Mesendoderm (in vitro differentiated cells): Measurements from ENCODE around the gene TBCB.

ENCODE experiments used
- DNase-seq: peaks from one replicate; pipeline ENCODE4 v3.0.0; 2013
- H2AK5ac ChIP-seq: 2 replicates; pipeline ENCODE4 v1.6.1; 2013; ENCODE audit warnings: low read length, inconsistent platforms
- H2BK120ac ChIP-seq: 2 replicates; pipeline ENCODE4 v1.6.1; 2013; ENCODE audit warnings: low read depth, mild to moderate bottlenecking, low read length, moderate library complexity, mixed read lengths
- H2BK15ac ChIP-seq: replicated peaks from 2 replicates; pipeline ENCODE4 v1.6.1; 2013; ENCODE audit warnings: low read depth, mild to moderate bottlenecking, moderate library complexity
- H2BK5ac ChIP-seq: 2 replicates; pipeline ENCODE4 v1.6.1; 2013; ENCODE audit warnings: low read length, inconsistent platforms
- H3K18ac ChIP-seq: 2 replicates; pipeline ENCODE4 v1.6.1; 2013; ENCODE audit warnings: mild to moderate bottlenecking, low read length, mixed read lengths
- H3K23ac ChIP-seq: one replicate; pipeline ENCODE4 v1.6.1; 2013; ENCODE audit warnings: low read length
- H3K27ac ChIP-seq: 2 replicates; pipeline ENCODE4 v1.5.1; 2013; ENCODE audit warnings: low read depth, mild to moderate bottlenecking, inconsistent platforms, low read length, moderate library complexity
- H3K27me3 ChIP-seq: 2 replicates; pipeline ENCODE4 v1.6.1; 2013; ENCODE audit warnings: low read length, control low read depth, mild to moderate bottlenecking, inconsistent platforms; ENCODE audit not compliant: insufficient read depth, poor library complexity
- H3K36me3 ChIP-seq: 2 replicates; pipeline ENCODE4 v1.6.1; 2013; ENCODE audit warnings: low read length, inconsistent platforms; ENCODE audit not compliant: control insufficient read depth, insufficient read depth
- H3K4ac ChIP-seq: one replicate; pipeline ENCODE4 v1.6.1; 2013; ENCODE audit warnings: low read depth, mild to moderate bottlenecking, low read length, moderate library complexity
- H3K4me1 ChIP-seq: 2 replicates; pipeline ENCODE4 v1.6.1; 2013; ENCODE audit warnings: low read depth, low read length, inconsistent platforms; ENCODE audit not compliant: control insufficient read depth
- H3K4me2 ChIP-seq: 2 replicates; pipeline ENCODE4 v1.6.1; 2013; ENCODE audit warnings: low read length
- H3K4me3 ChIP-seq: 2 replicates; pipeline ENCODE4 v1.5.1; 2013; ENCODE audit warnings: mild to moderate bottlenecking, low read length
- H3K56ac ChIP-seq: one replicate; pipeline ENCODE4 v1.6.1; 2013; ENCODE audit warnings: low read length
- H3K79me1 ChIP-seq: 2 replicates; pipeline ENCODE4 v1.6.1; 2013; ENCODE audit warnings: low read length, inconsistent platforms
- H3K79me2 ChIP-seq: 2 replicates; pipeline ENCODE4 v1.6.1; 2013; ENCODE audit warnings: mild to moderate bottlenecking, low read length; ENCODE audit not compliant: control insufficient read depth, insufficient read depth
- H3K9ac ChIP-seq: 2 replicates; pipeline ENCODE4 v1.6.1; 2013; ENCODE audit warnings: low read length, inconsistent platforms
- H4K5ac ChIP-seq: one replicate; pipeline ENCODE4 v1.6.1; 2013; ENCODE audit warnings: low read length
- H4K8ac ChIP-seq: one replicate; pipeline ENCODE4 v1.6.1; 2013; ENCODE audit warnings: low read depth, mild to moderate bottlenecking, control low read depth, low read length, moderate library complexity
- WGBS: extraction: QIAGEN DNeasy Blood & Tissue Kit; methylation state at CpG from one replicate; pipeline ENCODE4 v1.1.7; 2013; ENCODE audit warnings: low lambda C conversion rate, missing lambda C conversion rate; ENCODE audit not compliant: insufficient coverage; ENCODE audit errors: extremely low coverage; 5-methylcytosine and 5-hydroxymethylcytosine counted together

Gene TBCB

GRCh38 chr19:36099166-36099785 is 16.0 kb upstream of the TBCB start:
- H3K23ac ChIP-seq, result no peak overlapping the region
- H3K27ac ChIP-seq, result no peak overlapping the region
- peaks cover 6% of the 10 kb centered on the region for H3K36me3 ChIP-seq
- H3K4me3 ChIP-seq, result no peak overlapping the region
- no peaks in the 10 kb centered on the region for H3K79me1 ChIP-seq
- no peak for DNase-seq
- H3K4me2 ChIP-seq, result no peak overlapping the region
- no peak overlapping the region for H3K18ac ChIP-seq
- no peaks in the 10 kb centered on the region for H3K4me1 ChIP-seq
- H2BK15ac ChIP-seq, result no peak overlapping the region
- H3K79me2 ChIP-seq, result no peaks in the 10 kb centered on the region
- no peaks in the 10 kb centered on the region for H3K27me3 ChIP-seq
- H2BK5ac ChIP-seq, result no peak overlapping the region
- no peak overlapping the region for H4K5ac ChIP-seq
- H3K4ac ChIP-seq, result no peak overlapping the region
- no peak overlapping the region for H4K8ac ChIP-seq
- no CpG with 5 or more reads among the region's 19 CpGs for WGBS
- no peak overlapping the region for H3K9ac ChIP-seq
- H2AK5ac ChIP-seq, result no peak overlapping the region
- H3K56ac ChIP-seq, result no peak overlapping the region
- H2BK120ac ChIP-seq, result no peak overlapping the region

- WGBS, result no CpG with 5 or more reads among the region's 5 CpGs
- H3K23ac ChIP-seq, result no peak overlapping the region
- no peak overlapping the region for H4K5ac ChIP-seq
- no peak overlapping the region for H2BK120ac ChIP-seq
- H3K9ac ChIP-seq, result no peak overlapping the region
- H3K27me3 ChIP-seq, result no peaks in the 10 kb centered on the region
- H3K56ac ChIP-seq, result no peak overlapping the region
- no peak overlapping the region for H3K4ac ChIP-seq
- H4K8ac ChIP-seq, result no peak overlapping the region
- DNase-seq, result no peak
- no peak overlapping the region for H2BK5ac ChIP-seq
- no peak overlapping the region for H3K4me3 ChIP-seq
- no peak overlapping the region for H2AK5ac ChIP-seq
- H3K18ac ChIP-seq, result no peak overlapping the region
- H3K4me2 ChIP-seq, result no peak overlapping the region
- no peaks in the 10 kb centered on the region for H3K79me2 ChIP-seq
- H2BK15ac ChIP-seq, result no peak overlapping the region
- H3K36me3 ChIP-seq, result peaks cover 6% of the 10 kb centered on the region
- H3K4me1 ChIP-seq, result no peaks in the 10 kb centered on the region
- H3K79me1 ChIP-seq, result no peaks in the 10 kb centered on the region
- no peak overlapping the region for H3K27ac ChIP-seq
Measured at GRCh38 chr19:36100476-36100875, 14.8 kb upstream of the TBCB start.

GRCh38 chr19:36101550-36102327 is 13.5 kb upstream of the TBCB start:
- Histone ChIP-seq H3K56ac (no peak overlapping the region), H3K27me3 (no peaks in the 10 kb centered on the region), H3K27ac (no peak overlapping the region), H3K23ac (no peak overlapping the region), H2BK5ac (no peak overlapping the region), H2BK15ac (no peak overlapping the region), H3K9ac (no peak overlapping the region), H3K18ac (no peak overlapping the region), H3K36me3 (peaks cover 6% of the 10 kb centered on the region), H3K4me3 (no peak overlapping the region), H4K5ac (no peak overlapping the region), H2BK120ac (no peak overlapping the region), H3K79me2 (no peaks in the 10 kb centered on the region), H4K8ac (no peak overlapping the region), H3K4me2 (no peak overlapping the region), H2AK5ac (no peak overlapping the region), H3K4ac (no peak overlapping the region), H3K79me1 (no peaks in the 10 kb centered on the region), H3K4me1 (no peaks in the 10 kb centered on the region)
- DNase-seq, result no peak
- WGBS, result no CpG with 5 or more reads among the region's 27 CpGs

DNA sequence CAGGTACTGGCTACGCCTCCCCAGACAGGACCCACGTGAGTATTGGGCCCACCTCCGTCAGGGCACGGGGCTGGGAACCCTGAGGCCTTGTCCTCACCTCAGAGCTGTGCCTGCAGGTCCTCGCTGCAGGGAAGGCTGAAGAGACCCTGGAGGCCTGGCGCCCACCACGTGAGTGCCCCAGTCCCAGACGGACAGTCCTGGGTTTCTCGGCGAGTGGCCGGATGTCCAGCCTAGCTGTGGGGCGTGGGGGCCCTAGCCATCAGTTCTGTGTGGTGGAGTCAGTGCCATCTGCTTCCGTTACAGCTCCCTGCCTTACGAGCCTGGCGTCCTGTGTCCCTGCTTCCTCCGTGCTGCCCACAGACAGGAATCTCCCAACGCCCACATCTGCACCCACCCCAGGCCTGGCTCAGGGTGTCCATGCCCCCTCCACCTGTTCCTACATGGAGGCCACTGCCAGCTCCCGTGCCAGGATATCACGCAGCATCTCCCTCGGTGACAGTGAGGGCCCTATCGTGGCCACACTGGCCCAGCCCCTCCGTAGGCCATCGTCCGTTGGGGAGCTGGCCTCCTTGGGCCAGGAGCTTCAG is 12.1 kb upstream of the TBCB start:
- no peak overlapping the region for H3K56ac ChIP-seq
- H2BK15ac ChIP-seq, result no peak overlapping the region
- no peak overlapping the region for H2BK120ac ChIP-seq
- H2BK5ac ChIP-seq, result no peak overlapping the region
- peaks cover 6% of the 10 kb centered on the region for H3K36me3 ChIP-seq
- no peak overlapping the region for H3K4ac ChIP-seq
- no peak overlapping the region for H3K9ac ChIP-seq
- no peaks in the 10 kb centered on the region for H3K4me1 ChIP-seq
- no CpG with 5 or more reads among the region's 24 CpGs for WGBS
- no peak overlapping the region for H3K18ac ChIP-seq
- H3K79me2 ChIP-seq, result no peaks in the 10 kb centered on the region
- H3K4me2 ChIP-seq, result no peak overlapping the region
- H4K5ac ChIP-seq, result no peak overlapping the region
- no peak for DNase-seq
- no peak overlapping the region for H3K27ac ChIP-seq
- no peaks in the 10 kb centered on the region for H3K79me1 ChIP-seq
- H3K4me3 ChIP-seq, result no peak overlapping the region
- no peak overlapping the region for H3K23ac ChIP-seq
- H4K8ac ChIP-seq, result no peak overlapping the region
- no peak overlapping the region for H2AK5ac ChIP-seq
- H3K27me3 ChIP-seq, result no peaks in the 10 kb centered on the region

- Histone ChIP-seq H3K23ac (no peak overlapping the region), H3K4ac (no peak overlapping the region), H3K4me3 (no peak overlapping the region), H3K4me1 (no peaks in the 10 kb centered on the region), H2BK5ac (no peak overlapping the region), H2BK15ac (no peak overlapping the region), H4K8ac (no peak overlapping the region), H3K56ac (no peak overlapping the region), H3K27ac (no peak overlapping the region), H3K79me1 (no peaks in the 10 kb centered on the region), H2BK120ac (no peak overlapping the region), H3K79me2 (no peaks in the 10 kb centered on the region), H3K9ac (no peak overlapping the region), H3K36me3 (peaks cover 6% of the 10 kb centered on the region), H3K4me2 (no peak overlapping the region), H4K5ac (no peak overlapping the region), H2AK5ac (no peak overlapping the region), H3K27me3 (no peaks in the 10 kb centered on the region), H3K18ac (no peak overlapping the region)
- no peak for DNase-seq
- no CpG with 5 or more reads among the region's 12 CpGs for WGBS
Measured at GRCh38 chr19:36103842-36104552, 11.3 kb upstream of the TBCB start.
